LNCAP (cell line): ENCODE data around the gene NUDCD2.

ENCODE experiments used
- CTCF ChIP-seq: fragments of 450-650 bp; IDR thresholded peaks from 2 replicates; pipeline ENCODE4 v1.5.1; 2017; ENCODE audit warnings: mild to moderate bottlenecking

The NUDCD2 gene

GRCh38 chr5:163448491-163448890, 11.4 kb downstream of the NUDCD2 start:
- no peak for TF ChIP-seq CTCF

GRCh38 chr5:163447875-163448274, 12.0 kb downstream of the NUDCD2 start:
- no peak for TF ChIP-seq CTCF

GRCh38 chr5:163447191-163447590, 12.7 kb downstream of the NUDCD2 start:
- no peak for TF ChIP-seq CTCF

- no peak for TF ChIP-seq CTCF
These were observed 14.6 kb downstream of the NUDCD2 start for GRCh38 chr5:163445345-163445744.

GRCh38 chr5:163444526-163444925, 15.4 kb downstream of the NUDCD2 start:
- TF ChIP-seq CTCF: no peak

GRCh38 chr5:163440954-163441353, 18.9 kb downstream of the NUDCD2 start:
- no peak for TF ChIP-seq CTCF

- no peak for TF ChIP-seq CTCF
These were observed 20.8 kb downstream of the NUDCD2 start for GRCh38 chr5:163439092-163439425.
